WTC11 (cell line): ENCODE data around the gene ALX4. TPM values are rescaled to one million over a fixed set of nuclear protein-coding genes. Genes with fewer than 3 reads are reported as not detected.

Experiments
- ATAC-seq: fragments of 200-7000 bp; cut with Tn5 transposase; 2 replicates; pipeline ENCODE4 v1.10.0; 2021; ENCODE audit warnings: mild to moderate bottlenecking, moderate library complexity
- CTCF ChIA-PET: fragments of 300-600 bp; sonication (Branson Sonifier 250); formaldehyde crosslinking; loops from one replicate; lab custom pipeline; 2021; ENCODE audit warnings: antibody characterized with exemption; lab: Charles Lee
- POLR2A ChIA-PET: fragments of 350-600 bp; sonication (Branson Sonifier 250); formaldehyde crosslinking; loops from one replicate; lab custom pipeline; 2021; ENCODE audit warnings: antibody characterized with exemption; lab: Charles Lee
- DNase-seq: peaks from one replicate; pipeline ENCODE4 v3.0.0; 2021; ENCODE audit warnings: low spot score
- H3K27ac Mint-ChIP-seq: 2 replicates; pipeline ENCODE4 v1.8.0; 2021; ENCODE audit warnings: mixed read lengths
- H3K27me3 Mint-ChIP-seq: 2 replicates; pipeline ENCODE4 v1.8.0; 2021; ENCODE audit warnings: low read depth, mild to moderate bottlenecking, moderate library complexity, mixed read lengths
- H3K36me3 Mint-ChIP-seq: 2 replicates; pipeline ENCODE4 v1.8.0; 2021; ENCODE audit warnings: mixed read lengths
- H3K4me1 Mint-ChIP-seq: 2 replicates; pipeline ENCODE4 v1.8.0; 2022; ENCODE audit warnings: mixed read lengths
- H3K4me3 Mint-ChIP-seq: 2 replicates; pipeline ENCODE4 v1.8.0; 2021; ENCODE audit warnings: mild to moderate bottlenecking, moderate library complexity, mixed read lengths
- H3K9me3 Mint-ChIP-seq: 2 replicates; pipeline ENCODE4 v1.8.0; 2021; ENCODE audit warnings: mixed read lengths
- CREM ChIP-seq: sonication (generic); formaldehyde crosslinking; IDR thresholded peaks from 2 replicates; pipeline ENCODE4 v1.8.1; 2022; ENCODE audit warnings: mild to moderate bottlenecking, missing genetic modification reagents, moderate library complexity
- ELF4 ChIP-seq: sonication (generic); formaldehyde crosslinking; IDR thresholded peaks from 2 replicates; pipeline ENCODE4 v1.8.1; 2022; ENCODE audit warnings: low read depth, mild to moderate bottlenecking, moderate library complexity, missing genetic modification reagents
- EMX1 ChIP-seq: fragments of 250-450 bp; sonication (Bioruptor Pico); IDR thresholded peaks from 2 replicates; pipeline ENCODE4 v1.8.0; 2021; ENCODE audit warnings: mild to moderate bottlenecking
- FOXP1 ChIP-seq: sonication (generic); formaldehyde crosslinking; IDR thresholded peaks from 2 replicates; pipeline ENCODE4 v1.8.0; 2022; ENCODE audit warnings: missing genetic modification reagents, mild to moderate bottlenecking, moderate library complexity, borderline replicate concordance
- GABPB1 ChIP-seq: sonication (generic); formaldehyde crosslinking; IDR thresholded peaks from 2 replicates; pipeline ENCODE4 v1.8.1; 2023; ENCODE audit warnings: mild to moderate bottlenecking, missing genetic modification reagents
- GRHL2 ChIP-seq: fragments of 250-450 bp; sonication (Bioruptor Pico); IDR thresholded peaks from 2 replicates; pipeline ENCODE4 v1.8.0; 2022; ENCODE audit warnings: mild to moderate bottlenecking, moderate library complexity; ENCODE audit not compliant: insufficient replicate concordance, severe bottlenecking
- IRF2 ChIP-seq: sonication (generic); formaldehyde crosslinking; IDR thresholded peaks from 2 replicates; pipeline ENCODE4 v1.8.0; 2022; ENCODE audit warnings: low read depth, missing genetic modification reagents, borderline replicate concordance
- NFE2L1 ChIP-seq: sonication (generic); formaldehyde crosslinking; IDR thresholded peaks from 2 replicates; pipeline ENCODE4 v1.8.1; 2023; ENCODE audit warnings: missing genetic modification reagents
- NR3C1 ChIP-seq: sonication (generic); formaldehyde crosslinking; conservative IDR thresholded peaks from 2 replicates; pipeline ENCODE4 v1.8.1; 2023; ENCODE audit warnings: low read depth, mild to moderate bottlenecking, missing genetic modification reagents
- OVOL2 ChIP-seq: fragments of 250-450 bp; sonication (Bioruptor Pico); IDR thresholded peaks from 2 replicates; pipeline ENCODE4 v1.9.0; 2021; ENCODE audit warnings: mild to moderate bottlenecking, borderline replicate concordance
- PRRX2 ChIP-seq: fragments of 250-450 bp; sonication (Bioruptor Pico); IDR thresholded peaks from 2 replicates; pipeline ENCODE4 v1.8.0; 2021; ENCODE audit warnings: mild to moderate bottlenecking
- SMAD4 ChIP-seq: sonication (generic); formaldehyde crosslinking; IDR thresholded peaks from 2 replicates; pipeline ENCODE4 v1.8.0; 2022; ENCODE audit warnings: mild to moderate bottlenecking, missing genetic modification reagents
- SOX15 ChIP-seq: fragments of 250-450 bp; sonication (Bioruptor Pico); IDR thresholded peaks from 2 replicates; pipeline ENCODE4 v1.9.0; 2021; ENCODE audit warnings: mild to moderate bottlenecking
- TCF7 ChIP-seq: sonication (generic); formaldehyde crosslinking; IDR thresholded peaks from 2 replicates; pipeline ENCODE4 v1.8.0; 2022; ENCODE audit warnings: mild to moderate bottlenecking, low read depth, missing genetic modification reagents, moderate library complexity
- TEAD1 ChIP-seq: sonication (generic); formaldehyde crosslinking; IDR thresholded peaks from 2 replicates; pipeline ENCODE4 v1.8.0; 2022; ENCODE audit warnings: mild to moderate bottlenecking, missing genetic modification reagents
- USF1 ChIP-seq: sonication (generic); formaldehyde crosslinking; IDR thresholded peaks from 2 replicates; pipeline ENCODE4 v1.8.0; 2022; ENCODE audit warnings: mild to moderate bottlenecking, missing genetic modification reagents
- ZNF219 ChIP-seq: sonication (generic); formaldehyde crosslinking; IDR thresholded peaks from 2 replicates; pipeline ENCODE4 v1.8.0; 2023; ENCODE audit warnings: missing genetic modification reagents, mild to moderate bottlenecking, borderline replicate concordance
- ZNF425 ChIP-seq: fragments of 250-450 bp; sonication (Bioruptor Pico); conservative IDR thresholded peaks from 2 replicates; pipeline ENCODE4 v1.9.0; 2021; ENCODE audit warnings: mild to moderate bottlenecking
- total RNA-seq: library from RNA; stranded (reverse); gene quantifications from 3 replicates; pipeline ENCODE4 v1.2.3, GENCODE V29; 2021
- TF ChIP-seq, protein P1 (sequence below): sonication (generic); formaldehyde crosslinking; IDR thresholded peaks from 2 replicates; pipeline ENCODE4 v1.8.0; 2022; ENCODE audit warnings: mild to moderate bottlenecking, missing genetic modification reagents
- TF ChIP-seq, protein P2 (sequence below): sonication (generic); formaldehyde crosslinking; IDR thresholded peaks from 2 replicates; pipeline ENCODE4 v1.8.1; 2023; ENCODE audit warnings: mild to moderate bottlenecking, missing genetic modification reagents, moderate library complexity
- TF ChIP-seq, protein P3 (sequence below): sonication (generic); formaldehyde crosslinking; IDR thresholded peaks from 2 replicates; pipeline ENCODE4 v1.8.1; 2023; ENCODE audit warnings: mild to moderate bottlenecking, missing genetic modification reagents, moderate library complexity

ALX4 gene
- total RNA-seq, 1 experiment from 2014 or later = not detected

DNA sequence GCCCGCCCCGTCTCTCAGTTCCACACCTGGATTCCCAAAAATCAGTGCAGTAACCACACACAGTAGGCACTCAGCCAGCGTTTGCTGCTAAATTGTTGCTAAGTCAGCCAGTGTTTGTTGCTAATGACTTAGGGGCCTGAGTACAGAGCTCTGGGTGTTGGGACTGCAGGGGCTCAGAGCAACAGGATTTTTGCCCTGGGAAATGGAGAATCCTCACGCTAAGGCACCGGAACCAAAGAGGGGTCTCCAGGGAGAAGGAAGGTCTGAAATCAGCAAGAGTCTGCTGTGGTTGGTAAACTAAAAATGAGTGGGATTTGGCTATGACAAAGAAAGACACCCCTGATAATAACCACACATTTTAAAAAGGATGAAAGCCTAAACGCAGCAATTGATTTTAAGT lies 22.7 kb upstream of the ALX4 start:
- CTCF ChIA-PET = interaction anchor here (1.3 to 2.7 kb wide), 2 partner anchors 13 to 20 kb away, joined by 3 to 9 read pairs; no protein-coding TSS in a partner anchor
- TF ChIP-seq FOXP1 (CRISPR knock-in tag) (no peak), PRRX2 (no peak), NFE2L1 (CRISPR knock-in tag) (no peak), OVOL2 (CRISPR knock-in tag) (no peak), TCF7 (CRISPR knock-in tag) (no peak), SMAD4 (CRISPR knock-in tag) (no peak)
- TF ChIP-seq, all 79 proteins: peak for 0
- Mint-ChIP-seq H3K27me3 (peaks cover 95% of the 10 kb centered on the region), H3K36me3 (no peaks in the 10 kb centered on the region), H3K27ac (no peak overlapping the region), H3K4me1 (peaks cover 23% of the 10 kb centered on the region), H3K9me3 (no peaks in the 10 kb centered on the region), H3K4me3 (no peak overlapping the region)
- DNase-seq (no peak), ATAC-seq (no peak)
- POLR2A ChIA-PET = no interaction called here

- peaks cover 95% of the 10 kb centered on the region for H3K27me3 Mint-ChIP-seq
- POLR2A ChIA-PET = no interaction called here
- no peak overlapping the region for H3K4me3 Mint-ChIP-seq
- H3K36me3 Mint-ChIP-seq = no peaks in the 10 kb centered on the region
- TF ChIP-seq, protein P1, sequence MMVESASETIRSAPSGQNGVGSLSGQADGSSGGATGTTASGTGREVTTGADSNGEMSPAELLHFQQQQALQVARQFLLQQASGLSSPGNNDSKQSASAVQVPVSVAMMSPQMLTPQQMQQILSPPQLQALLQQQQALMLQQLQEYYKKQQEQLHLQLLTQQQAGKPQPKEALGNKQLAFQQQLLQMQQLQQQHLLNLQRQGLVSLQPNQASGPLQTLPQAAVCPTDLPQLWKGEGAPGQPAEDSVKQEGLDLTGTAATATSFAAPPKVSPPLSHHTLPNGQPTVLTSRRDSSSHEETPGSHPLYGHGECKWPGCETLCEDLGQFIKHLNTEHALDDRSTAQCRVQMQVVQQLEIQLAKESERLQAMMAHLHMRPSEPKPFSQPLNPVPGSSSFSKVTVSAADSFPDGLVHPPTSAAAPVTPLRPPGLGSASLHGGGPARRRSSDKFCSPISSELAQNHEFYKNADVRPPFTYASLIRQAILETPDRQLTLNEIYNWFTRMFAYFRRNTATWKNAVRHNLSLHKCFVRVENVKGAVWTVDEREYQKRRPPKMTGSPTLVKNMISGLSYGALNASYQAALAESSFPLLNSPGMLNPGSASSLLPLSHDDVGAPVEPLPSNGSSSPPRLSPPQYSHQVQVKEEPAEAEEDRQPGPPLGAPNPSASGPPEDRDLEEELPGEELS (CRISPR knock-in tag) = no peak
- no peaks in the 10 kb centered on the region for H3K9me3 Mint-ChIP-seq
- DNase-seq (no peak), ATAC-seq (no peak)
- H3K27ac Mint-ChIP-seq = no peak overlapping the region
- CTCF ChIA-PET = interaction anchor here (0.6 to 1.5 kb wide), 5 partner anchors 14 to 288 kb away, joined by 3 to 6 read pairs (median 3); no protein-coding TSS in a partner anchor
- H3K4me1 Mint-ChIP-seq = peaks cover 10% of the 10 kb centered on the region
Measured at GRCh38 chr11:44329472-44330230, 19.7 kb upstream of the ALX4 start.

- POLR2A ChIA-PET = no interaction called here
- ATAC-seq (no peak), DNase-seq (no peak)
- no peak overlapping the region for H3K27ac Mint-ChIP-seq
- peaks cover 95% of the 10 kb centered on the region for H3K27me3 Mint-ChIP-seq
- no peaks in the 10 kb centered on the region for H3K9me3 Mint-ChIP-seq
- TF ChIP-seq CREM (CRISPR knock-in tag) = no peak
- no peak for TF ChIP-seq NR3C1 (CRISPR knock-in tag)
- TF ChIP-seq USF1 (CRISPR knock-in tag) = no peak
- TF ChIP-seq ZNF425 (CRISPR knock-in tag) = no peak
- TF ChIP-seq GABPB1 (CRISPR knock-in tag) = no peak
- TF ChIP-seq IRF2 (CRISPR knock-in tag) = no peak
- TF ChIP-seq, protein P2, sequence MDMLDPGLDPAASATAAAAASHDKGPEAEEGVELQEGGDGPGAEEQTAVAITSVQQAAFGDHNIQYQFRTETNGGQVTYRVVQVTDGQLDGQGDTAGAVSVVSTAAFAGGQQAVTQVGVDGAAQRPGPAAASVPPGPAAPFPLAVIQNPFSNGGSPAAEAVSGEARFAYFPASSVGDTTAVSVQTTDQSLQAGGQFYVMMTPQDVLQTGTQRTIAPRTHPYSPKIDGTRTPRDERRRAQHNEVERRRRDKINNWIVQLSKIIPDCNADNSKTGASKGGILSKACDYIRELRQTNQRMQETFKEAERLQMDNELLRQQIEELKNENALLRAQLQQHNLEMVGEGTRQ (CRISPR knock-in tag) = no peak
- TF ChIP-seq, protein P1 (CRISPR knock-in tag) = no peak
- no peak for TF ChIP-seq GRHL2 (CRISPR knock-in tag)
- TF ChIP-seq EMX1 (CRISPR knock-in tag) = no peak
- no peak for TF ChIP-seq SOX15 (CRISPR knock-in tag)
- no peak for TF ChIP-seq ZNF219 (CRISPR knock-in tag)
- no peak for TF ChIP-seq TEAD1 (CRISPR knock-in tag)
- no peak for TF ChIP-seq ELF4
- no peak for TF ChIP-seq PRRX2
- TF ChIP-seq, protein P3, sequence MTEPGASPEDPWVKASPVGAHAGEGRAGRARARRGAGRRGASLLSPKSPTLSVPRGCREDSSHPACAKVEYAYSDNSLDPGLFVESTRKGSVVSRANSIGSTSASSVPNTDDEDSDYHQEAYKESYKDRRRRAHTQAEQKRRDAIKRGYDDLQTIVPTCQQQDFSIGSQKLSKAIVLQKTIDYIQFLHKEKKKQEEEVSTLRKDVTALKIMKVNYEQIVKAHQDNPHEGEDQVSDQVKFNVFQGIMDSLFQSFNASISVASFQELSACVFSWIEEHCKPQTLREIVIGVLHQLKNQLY (CRISPR knock-in tag) = no peak
- CTCF ChIA-PET = no interaction called here
- H3K4me1 Mint-ChIP-seq = peaks cover 4% of the 10 kb centered on the region
- no peak overlapping the region for H3K4me3 Mint-ChIP-seq
- H3K36me3 Mint-ChIP-seq = no peaks in the 10 kb centered on the region
Measured at GRCh38 chr11:44328138-44328660, 18.3 kb upstream of the ALX4 start.
